GM18861 (cell line): ENCODE data around the gene TNS3.
A peak's percentile ranks its signal among the peaks of the same experiment; 100 is the strongest.
"Not testable (repeated sequence)": the region's sequence is repeated elsewhere in the genome, so short reads cannot be mapped to it uniquely, and the experiment has no call there.

Experiments used
- ATAC-seq: cut with Tn5 transposase; IDR thresholded peaks from one replicate; pipeline ENCODE4 v1.9.1; 2021; ENCODE audit not compliant: unreplicated experiment

The TNS3 gene

GRCh38 chr7:47603514-47604255 is 21.8 kb upstream of the TNS3 start:
- ATAC-seq, result not testable (repeated sequence)

- no peak for ATAC-seq
Measured at GRCh38 chr7:47602272-47603004, 20.5 kb upstream of the TNS3 start.

GRCh38 chr7:47601881-47602249 is 20.0 kb upstream of the TNS3 start:
- no peak for ATAC-seq

GRCh38 chr7:47601119-47601880 is 19.4 kb upstream of the TNS3 start:
- ATAC-seq, result peak; percentile 57

- peak; percentile 63 for ATAC-seq
Measured at GRCh38 chr7:47600199-47601118, 18.5 kb upstream of the TNS3 start.

GRCh38 chr7:47597379-47597778 is 15.5 kb upstream of the TNS3 start:
- no peak for ATAC-seq

- ATAC-seq, result no peak
Measured at GRCh38 chr7:47596502-47597202, 14.7 kb upstream of the TNS3 start.

GRCh38 chr7:47594406-47594805 is 12.5 kb upstream of the TNS3 start:
- no peak for ATAC-seq

- no peak for ATAC-seq
Measured at GRCh38 chr7:47591655-47592572, 10.0 kb upstream of the TNS3 start.

GRCh38 chr7:47591089-47591654 is 9.3 kb upstream of the TNS3 start:
- ATAC-seq, result no peak

- ATAC-seq, result not testable (repeated sequence)
Measured at GRCh38 chr7:47590215-47590614, 8.3 kb upstream of the TNS3 start.

- no peak for ATAC-seq
Measured at GRCh38 chr7:47588704-47589225, 6.9 kb upstream of the TNS3 start.

GRCh38 chr7:47587976-47588375 is 6.1 kb upstream of the TNS3 start:
- no peak for ATAC-seq

- ATAC-seq, result no peak
Measured at GRCh38 chr7:47587351-47587750, 5.4 kb upstream of the TNS3 start.

- no peak for ATAC-seq
Measured at GRCh38 chr7:47586925-47587324, 5.0 kb upstream of the TNS3 start.

- not testable (repeated sequence) for ATAC-seq
Measured at GRCh38 chr7:47586161-47586670, 4.3 kb upstream of the TNS3 start.

- no peak for ATAC-seq
Measured at GRCh38 chr7:47584536-47584895, 2.6 kb upstream of the TNS3 start.
